ENCODE results near the gene INTS7. TPM values are rescaled to one million over a fixed set of nuclear protein-coding genes. Genes with fewer than 3 reads are reported as not detected.

INTS7 gene
- total RNA-seq, 1 experiment from 2014 or later = 35.5 TPM

- Histone ChIP-seq H3K4me3 (ENCODE audit: low read depth in 2 of 2, low read length in 2 of 2) (no peak overlapping the region), H3K36me3 (ENCODE audit: control insufficient read depth, insufficient read depth, low read length) (peaks cover 7% of the 10 kb centered on the region), H3K9me3 (ENCODE audit: control insufficient read depth, insufficient read depth, low read depth, low read length) (peaks cover 4% of the 10 kb centered on the region), H3K27ac (ENCODE audit: low read length) (no peak overlapping the region), H3K27me3 (ENCODE audit: control insufficient read depth, insufficient read depth, low read length) (no peaks in the 10 kb centered on the region), H3K4me1 (ENCODE audit: control insufficient read depth, insufficient read depth, low read length) (no peaks in the 10 kb centered on the region)
- intact Hi-C loops (cut with micrococcal nuclease; ENCODE audit: unreplicated experiment) = no loop called here
- DNase-seq (ENCODE audit: low read depth, low spot score) = no peak
- POLR2A ChIA-PET = interaction anchor here (0.6 to 1.0 kb wide), 2 partner anchors 9 to 14 kb away, joined by 3 to 8 read pairs; partner anchors contain the start of genes DTL and INTS7
- no TSS peak for BruUV-seq (replicated peaks)
- TF ChIP-seq REST (IDR thresholded peaks at IDR 0.05; ENCODE audit: insufficient read depth in 1 of 2, low read depth in 2 of 2, low read length in 1 of 2) = no peak
- TF ChIP-seq TCF7L2 (IDR thresholded peaks at IDR 0.05; ENCODE audit: low read depth, low read length) = no peak
- TF ChIP-seq CTCF (IDR thresholded peaks at IDR 0.05) = no peak
- no peak for TF ChIP-seq SIN3A (IDR thresholded peaks at IDR 0.05; ENCODE audit: borderline replicate concordance, insufficient read depth, low read depth, low read length)
- TF ChIP-seq POLR2AphosphoS5 (IDR thresholded peaks at IDR 0.05; ENCODE audit: low read depth, low read length) = no peak
- CTCF ChIA-PET = interaction anchor here (0.7 kb wide), 1 partner anchor 389 kb away, joined by 3 read pairs; no protein-coding TSS in a partner anchor
- ATAC-seq = no peak
- in situ Hi-C loops (cut with HindIII; ENCODE audit: low pct_unique_long_range_greater_than_20kb, low sequenced_read_pairs) = no loop called here
Measured at GRCh38 chr1:212021563-212021962, 13.8 kb downstream of the INTS7 start.

GRCh38 chr1:212020975-212021374 is 14.4 kb downstream of the INTS7 start:
- TF ChIP-seq POLR2AphosphoS5 (IDR thresholded peaks at IDR 0.05; ENCODE audit: low read depth, low read length) = no peak
- Histone ChIP-seq H3K27me3 (ENCODE audit: control insufficient read depth, insufficient read depth, low read length) (no peaks in the 10 kb centered on the region), H3K9me3 (ENCODE audit: control insufficient read depth, insufficient read depth, low read depth, low read length) (peaks cover 4% of the 10 kb centered on the region), H3K27ac (ENCODE audit: low read length) (no peak overlapping the region), H3K4me1 (ENCODE audit: control insufficient read depth, insufficient read depth, low read length) (no peaks in the 10 kb centered on the region), H3K4me3 (ENCODE audit: low read depth in 2 of 2, low read length in 2 of 2) (no peak overlapping the region), H3K36me3 (ENCODE audit: control insufficient read depth, insufficient read depth, low read length) (peaks cover 7% of the 10 kb centered on the region)
- BruUV-seq (replicated peaks) = no TSS peak
- intact Hi-C loops (cut with micrococcal nuclease; ENCODE audit: unreplicated experiment) (no loop called here), in situ Hi-C loops (cut with HindIII; ENCODE audit: low pct_unique_long_range_greater_than_20kb, low sequenced_read_pairs) (no loop called here)
- CTCF ChIA-PET = no interaction called here
- DNase-seq (ENCODE audit: low read depth, low spot score) = no peak
- no peak for ATAC-seq
- POLR2A ChIA-PET = interaction anchor here (0.6 kb wide), 1 partner anchor 9 kb away, joined by 8 read pairs; no protein-coding TSS in a partner anchor

- 0 out of 2 replicates have a peak, but pooled peaks have one; percentile 44 for ATAC-seq
- Histone ChIP-seq H3K27me3 (ENCODE audit: control insufficient read depth, insufficient read depth, low read length) (no peaks in the 10 kb centered on the region), H3K4me3 (ENCODE audit: low read depth in 2 of 2, low read length in 2 of 2) (no peak overlapping the region), H3K4me1 (ENCODE audit: control insufficient read depth, insufficient read depth, low read length) (no peaks in the 10 kb centered on the region), H3K27ac (ENCODE audit: low read length) (no peak overlapping the region), H3K9me3 (ENCODE audit: control insufficient read depth, insufficient read depth, low read depth, low read length) (no peaks in the 10 kb centered on the region), H3K36me3 (ENCODE audit: control insufficient read depth, insufficient read depth, low read length) (peaks cover 15% of the 10 kb centered on the region)
- no TSS peak for BruUV-seq (replicated peaks)
- POLR2A ChIA-PET = no interaction called here
- TF ChIP-seq REST (IDR thresholded peaks at IDR 0.05; ENCODE audit: insufficient read depth in 1 of 2, low read depth in 2 of 2, low read length in 1 of 2) = no peak
- no peak for TF ChIP-seq TCF7L2 (IDR thresholded peaks at IDR 0.05; ENCODE audit: low read depth, low read length)
- TF ChIP-seq SIN3A (IDR thresholded peaks at IDR 0.05; ENCODE audit: borderline replicate concordance, insufficient read depth, low read depth, low read length) = no peak
- TF ChIP-seq CTCF (IDR thresholded peaks at IDR 0.05) = no peak
- no peak for TF ChIP-seq POLR2AphosphoS5 (IDR thresholded peaks at IDR 0.05; ENCODE audit: low read depth, low read length)
- intact Hi-C loops (cut with micrococcal nuclease; ENCODE audit: unreplicated experiment) (no loop called here), in situ Hi-C loops (cut with HindIII; ENCODE audit: low pct_unique_long_range_greater_than_20kb, low sequenced_read_pairs) (no loop called here)
- CTCF ChIA-PET = interaction anchor here (1.1 to 1.2 kb wide), 2 partner anchors 20 to 22 kb away, joined by 3 read pairs; partner anchors contain the start of genes DTL and INTS7
- DNase-seq (ENCODE audit: low read depth, low spot score) = no peak
Measured at GRCh38 chr1:212013672-212014071, 21.7 kb downstream of the INTS7 start.
